GM12878 (cell line): ENCODE data around the gene HOXA10.

ENCODE experiments used
- ATF3 ChIP-seq: IDR thresholded peaks from 2 replicates; pipeline ENCODE4 v1.6.1; 2011; ENCODE audit warnings: low read depth, mild to moderate bottlenecking, low read length, moderate library complexity, borderline replicate concordance; ENCODE audit errors: extremely low read depth
- CREB1 ChIP-seq: IDR thresholded peaks from 2 replicates; pipeline ENCODE4 v1.6.1; 2012; ENCODE audit warnings: low read depth, mild to moderate bottlenecking, inconsistent platforms
- CTCF ChIP-seq, 3 experiments: IDR thresholded peaks in 2 of 3; conservative IDR thresholded peaks in 1 of 3; 2 replicates each; pipeline ENCODE4 v1.5.1; 2011; ENCODE audit warnings: low read depth in 3 of 3, low read length in 3 of 3, mild to moderate bottlenecking in 3 of 3, control low read depth in 2 of 3, moderate library complexity in 2 of 3, inconsistent platforms in 1 of 3, mixed read lengths in 1 of 3; ENCODE audit not compliant: control insufficient read depth in 2 of 3, insufficient read depth in 1 of 3; ENCODE audit errors: extremely low read depth in 1 of 3
- RAD21 ChIP-seq: IDR thresholded peaks from 2 replicates; pipeline ENCODE4 v1.6.1; 2011; ENCODE audit warnings: mild to moderate bottlenecking, low read depth, low read length, moderate library complexity; ENCODE audit not compliant: insufficient read depth
- RFX5 ChIP-seq: IDR thresholded peaks from 2 replicates; pipeline ENCODE4 v1.6.1; 2011; ENCODE audit warnings: low read depth, low read length, improper control_type of control experiment
- SIX5 ChIP-seq: IDR thresholded peaks from 2 replicates; pipeline ENCODE4 v1.6.1; 2011; ENCODE audit warnings: mild to moderate bottlenecking, low read depth, low read length, moderate library complexity; ENCODE audit not compliant: severe bottlenecking
- STAT1 ChIP-seq: fragments of 450-650 bp; conservative IDR thresholded peaks from 2 replicates; pipeline ENCODE4 v1.6.1; 2014; ENCODE audit warnings: antibody characterized with exemption, mild to moderate bottlenecking
- TAF1 ChIP-seq: IDR thresholded peaks from 2 replicates; pipeline ENCODE4 v1.6.1; 2011; ENCODE audit warnings: mild to moderate bottlenecking, low read depth, low read length, borderline replicate concordance
- TCF3 ChIP-seq: IDR thresholded peaks from 2 replicates; pipeline ENCODE4 v1.6.1; 2012; ENCODE audit warnings: low read depth, mild to moderate bottlenecking, low read length, borderline replicate concordance; ENCODE audit not compliant: insufficient read depth
- YY1 ChIP-seq: IDR thresholded peaks from 2 replicates; pipeline ENCODE4 v1.6.1; 2011; ENCODE audit warnings: low read depth, mild to moderate bottlenecking, low read length
- ZBED1 ChIP-seq: IDR thresholded peaks from 2 replicates; pipeline ENCODE4 v1.6.1; 2016; ENCODE audit warnings: borderline replicate concordance
- TF ChIP-seq, protein P1 (sequence below): fragments of 450-650 bp; IDR thresholded peaks from 2 replicates; pipeline ENCODE4 v1.6.1; 2017; ENCODE audit warnings: mild to moderate bottlenecking

DNA sequence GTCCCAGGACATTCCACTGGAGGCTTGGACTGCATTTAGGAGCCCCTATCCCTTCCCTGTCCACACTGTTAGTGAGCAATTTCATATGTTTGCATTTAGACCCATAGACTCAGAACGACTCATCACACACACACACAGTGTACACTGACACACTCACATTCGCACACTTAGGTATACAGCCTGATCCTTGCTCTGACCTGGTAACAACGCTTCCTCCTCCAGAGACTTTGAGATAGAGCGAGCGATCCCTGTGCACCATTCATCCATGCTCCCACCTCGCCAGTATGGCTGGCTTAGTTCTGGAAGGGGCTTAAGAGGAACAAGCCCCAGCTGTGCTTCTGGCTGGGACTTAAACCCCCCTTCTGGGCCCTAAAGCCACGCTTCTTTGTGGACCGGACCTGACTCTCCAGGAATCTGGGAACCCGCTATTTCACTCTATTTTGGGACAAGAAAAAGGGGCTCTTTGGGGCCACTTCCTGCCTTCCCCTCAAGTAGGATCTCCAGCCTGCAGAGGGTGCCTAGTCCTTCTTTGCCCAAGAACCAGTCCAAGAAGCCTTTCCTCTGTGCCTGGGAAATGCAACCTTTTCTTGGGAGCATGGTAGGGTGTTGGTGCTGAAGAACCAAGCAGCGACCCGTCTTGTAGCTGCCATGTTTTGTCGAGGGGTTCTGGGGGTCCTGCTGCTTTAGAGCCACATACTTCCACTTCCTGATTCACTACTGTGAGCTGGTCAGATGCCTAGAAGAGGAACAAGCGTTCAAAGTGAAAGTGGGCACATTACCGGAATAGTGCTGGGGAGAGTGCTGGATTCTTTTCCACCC is 26.9 kb upstream of the HOXA10 start:
- TF ChIP-seq YY1 (no peak), RFX5 (no peak), SIX5 (no peak), TAF1 (no peak), CTCF (IDR thresholded peaks at IDR 0.05 in 2 of 3, conservative IDR thresholded peaks at IDR 0.05 in 1 of 3; ENCODE audit: control insufficient read depth in 2 of 3, extremely low read depth in 1 of 3, insufficient read depth in 1 of 3, low read depth in 3 of 3, low read length in 3 of 3) (no peak), RAD21 (no peak), ATF3 (no peak), ZBED1 (no peak), CREB1 (no peak), TCF3 (no peak), STAT1 (no peak)
- TF ChIP-seq, protein P1, sequence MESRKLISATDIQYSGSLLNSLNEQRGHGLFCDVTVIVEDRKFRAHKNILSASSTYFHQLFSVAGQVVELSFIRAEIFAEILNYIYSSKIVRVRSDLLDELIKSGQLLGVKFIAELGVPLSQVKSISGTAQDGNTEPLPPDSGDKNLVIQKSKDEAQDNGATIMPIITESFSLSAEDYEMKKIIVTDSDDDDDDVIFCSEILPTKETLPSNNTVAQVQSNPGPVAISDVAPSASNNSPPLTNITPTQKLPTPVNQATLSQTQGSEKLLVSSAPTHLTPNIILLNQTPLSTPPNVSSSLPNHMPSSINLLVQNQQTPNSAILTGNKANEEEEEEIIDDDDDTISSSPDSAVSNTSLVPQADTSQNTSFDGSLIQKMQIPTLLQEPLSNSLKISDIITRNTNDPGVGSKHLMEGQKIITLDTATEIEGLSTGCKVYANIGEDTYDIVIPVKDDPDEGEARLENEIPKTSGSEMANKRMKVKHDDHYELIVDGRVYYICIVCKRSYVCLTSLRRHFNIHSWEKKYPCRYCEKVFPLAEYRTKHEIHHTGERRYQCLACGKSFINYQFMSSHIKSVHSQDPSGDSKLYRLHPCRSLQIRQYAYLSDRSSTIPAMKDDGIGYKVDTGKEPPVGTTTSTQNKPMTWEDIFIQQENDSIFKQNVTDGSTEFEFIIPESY: no peak
